Memory B cell (primary cell): ENCODE measurements around the gene FSTL3.

Source experiments
- ATAC-seq: fragments of 150-1000 bp; cut with Tn5 transposase; 2 replicates; pipeline ENCODE4 v1.10.0; 2021; ENCODE audit warnings: low read depth, mild to moderate bottlenecking, moderate library complexity
- DNase-seq, 2 donors: peaks; one replicate each; pipeline ENCODE4 v3.0.0; 2022; ENCODE audit warnings: low spot score in 2 of 2
- H3K27ac Mint-ChIP-seq: one replicate; pipeline ENCODE4 v1.8.0; 2022; ENCODE audit warnings: mild to moderate bottlenecking, moderate library complexity, mixed read lengths
- H3K27me3 Mint-ChIP-seq: one replicate; pipeline ENCODE4 v1.8.0; 2022; ENCODE audit warnings: mixed read lengths
- H3K36me3 Mint-ChIP-seq: one replicate; pipeline ENCODE4 v1.8.0; 2022; ENCODE audit warnings: mild to moderate bottlenecking, mixed read lengths
- H3K4me1 Mint-ChIP-seq: one replicate; pipeline ENCODE4 v1.8.0; 2022; ENCODE audit warnings: mixed read lengths
- H3K4me3 Mint-ChIP-seq: one replicate; pipeline ENCODE4 v1.8.0; 2022; ENCODE audit warnings: mild to moderate bottlenecking, moderate library complexity, mixed read lengths
- H3K9me3 Mint-ChIP-seq: one replicate; pipeline ENCODE4 v1.8.0; 2022; ENCODE audit warnings: mixed read lengths

The FSTL3 gene

GRCh38 chr19:679418-680286 lies 3.5 kb downstream of the FSTL3 start:
- Mint-ChIP-seq H3K27me3 (peaks cover 5% of the 10 kb centered on the region), H3K27ac (no peak overlapping the region), H3K4me3 (peak overlapping the region; percentile 66), H3K9me3 (no peaks in the 10 kb centered on the region), H3K36me3 (no peaks in the 10 kb centered on the region), H3K4me1 (peaks cover 8% of the 10 kb centered on the region)
- no peak for DNase-seq
- no peak for ATAC-seq

DNA sequence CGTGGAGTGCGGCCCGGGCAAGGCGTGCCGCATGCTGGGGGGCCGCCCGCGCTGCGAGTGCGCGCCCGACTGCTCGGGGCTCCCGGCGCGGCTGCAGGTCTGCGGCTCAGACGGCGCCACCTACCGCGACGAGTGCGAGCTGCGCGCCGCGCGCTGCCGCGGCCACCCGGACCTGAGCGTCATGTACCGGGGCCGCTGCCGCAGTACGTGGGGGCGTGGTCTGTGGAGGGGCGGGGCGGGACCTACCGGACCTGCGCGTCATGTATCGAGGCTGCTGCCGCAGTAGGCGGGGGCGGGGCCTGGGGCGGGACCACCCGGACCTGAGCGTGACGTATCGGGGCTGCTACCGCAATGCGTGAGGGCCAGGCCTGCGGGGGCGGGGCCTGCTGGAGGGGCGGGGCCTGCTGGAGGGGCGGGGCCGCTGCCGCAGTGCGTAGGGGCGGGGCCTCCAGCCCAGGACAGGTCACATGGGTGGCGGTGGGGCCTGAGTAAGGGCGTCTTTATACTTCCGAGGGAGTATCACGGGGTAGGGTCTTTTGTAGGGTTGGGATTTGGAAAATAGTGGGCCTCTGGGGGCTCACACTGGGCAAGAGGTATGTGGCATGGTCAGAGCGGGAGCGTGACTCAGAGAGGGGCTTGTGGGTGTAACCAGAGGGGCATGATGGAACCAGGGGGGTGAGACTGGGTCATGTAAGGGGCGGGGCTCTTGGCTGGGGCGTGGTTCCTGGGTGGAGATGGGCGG lies 4.3 kb downstream of the FSTL3 start:
- no peaks in the 10 kb centered on the region for H3K36me3 Mint-ChIP-seq
- peaks cover 5% of the 10 kb centered on the region for H3K4me1 Mint-ChIP-seq
- peak overlapping the region; percentile 91 for H3K4me3 Mint-ChIP-seq
- ATAC-seq, result peak; percentile 75
- peak overlapping the region; percentile 94 for H3K27ac Mint-ChIP-seq
- peak; percentile 94 to 96 for DNase-seq
- H3K9me3 Mint-ChIP-seq, result no peaks in the 10 kb centered on the region
- peaks cover 3% of the 10 kb centered on the region for H3K27me3 Mint-ChIP-seq

GRCh38 chr19:681029-682019 lies 5.1 kb downstream of the FSTL3 start:
- DNase-seq, result no peak
- H3K27ac Mint-ChIP-seq, result peak overlapping the region; percentile 94
- H3K9me3 Mint-ChIP-seq, result peaks cover 2% of the 10 kb centered on the region
- ATAC-seq, result peak; percentile 2
- H3K36me3 Mint-ChIP-seq, result no peaks in the 10 kb centered on the region
- peaks cover 2% of the 10 kb centered on the region for H3K27me3 Mint-ChIP-seq
- H3K4me1 Mint-ChIP-seq, result peaks cover 5% of the 10 kb centered on the region
- peak overlapping the region; percentile 91 for H3K4me3 Mint-ChIP-seq

DNA sequence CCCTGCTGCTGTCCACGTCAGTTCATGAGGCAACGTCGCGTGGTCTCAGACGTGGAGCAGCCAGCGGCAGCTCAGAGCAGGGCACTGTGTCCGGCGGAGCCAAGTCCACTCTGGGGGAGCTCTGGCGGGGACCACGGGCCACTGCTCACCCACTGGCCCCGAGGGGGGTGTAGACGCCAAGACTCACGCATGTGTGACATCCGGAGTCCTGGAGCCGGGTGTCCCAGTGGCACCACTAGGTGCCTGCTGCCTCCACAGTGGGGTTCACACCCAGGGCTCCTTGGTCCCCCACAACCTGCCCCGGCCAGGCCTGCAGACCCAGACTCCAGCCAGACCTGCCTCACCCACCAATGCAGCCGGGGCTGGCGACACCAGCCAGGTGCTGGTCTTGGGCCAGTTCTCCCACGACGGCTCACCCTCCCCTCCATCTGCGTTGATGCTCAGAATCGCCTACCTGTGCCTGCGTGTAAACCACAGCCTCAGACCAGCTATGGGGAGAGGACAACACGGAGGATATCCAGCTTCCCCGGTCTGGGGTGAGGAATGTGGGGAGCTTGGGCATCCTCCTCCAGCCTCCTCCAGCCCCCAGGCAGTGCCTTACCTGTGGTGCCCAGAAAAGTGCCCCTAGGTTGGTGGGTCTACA lies 6.6 kb downstream of the FSTL3 start:
- Mint-ChIP-seq H3K4me1 (peaks cover 5% of the 10 kb centered on the region), H3K9me3 (peaks cover 2% of the 10 kb centered on the region), H3K27ac (no peak overlapping the region), H3K4me3 (no peak overlapping the region), H3K36me3 (no peaks in the 10 kb centered on the region), H3K27me3 (peaks cover under 1% of the 10 kb centered on the region)
- DNase-seq (no peak), ATAC-seq (no peak)

DNA sequence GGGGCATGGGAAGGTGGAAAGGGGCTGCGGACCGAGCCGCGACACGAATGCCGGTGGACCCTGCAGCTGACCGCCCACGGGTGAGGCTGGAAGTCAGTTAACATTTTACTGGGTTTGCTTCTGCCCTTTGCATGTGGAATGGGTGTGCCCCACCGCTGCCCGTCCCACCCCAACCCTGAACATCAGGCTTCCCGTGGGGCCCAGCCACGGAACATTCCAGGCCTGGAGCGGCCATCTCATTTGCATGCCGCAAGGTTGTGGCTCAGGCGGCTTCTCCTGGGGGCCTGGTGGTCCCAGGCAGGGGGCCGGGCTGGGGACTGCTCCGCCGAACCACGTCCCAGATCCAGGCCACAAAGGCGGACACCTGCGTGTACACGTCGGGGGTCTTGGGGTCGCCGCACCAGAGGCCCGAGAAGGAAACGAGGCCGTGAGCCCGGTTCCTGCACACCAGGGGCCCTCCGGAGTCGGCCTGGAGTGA lies 9.3 kb downstream of the FSTL3 start:
- ATAC-seq (no peak), DNase-seq (no peak)
- no peak overlapping the region for H3K27ac Mint-ChIP-seq
- H3K4me1 Mint-ChIP-seq, result peaks cover 5% of the 10 kb centered on the region
- H3K9me3 Mint-ChIP-seq, result peaks cover 2% of the 10 kb centered on the region
- no peaks in the 10 kb centered on the region for H3K36me3 Mint-ChIP-seq
- H3K4me3 Mint-ChIP-seq, result no peak overlapping the region
- peaks cover 6% of the 10 kb centered on the region for H3K27me3 Mint-ChIP-seq

DNA sequence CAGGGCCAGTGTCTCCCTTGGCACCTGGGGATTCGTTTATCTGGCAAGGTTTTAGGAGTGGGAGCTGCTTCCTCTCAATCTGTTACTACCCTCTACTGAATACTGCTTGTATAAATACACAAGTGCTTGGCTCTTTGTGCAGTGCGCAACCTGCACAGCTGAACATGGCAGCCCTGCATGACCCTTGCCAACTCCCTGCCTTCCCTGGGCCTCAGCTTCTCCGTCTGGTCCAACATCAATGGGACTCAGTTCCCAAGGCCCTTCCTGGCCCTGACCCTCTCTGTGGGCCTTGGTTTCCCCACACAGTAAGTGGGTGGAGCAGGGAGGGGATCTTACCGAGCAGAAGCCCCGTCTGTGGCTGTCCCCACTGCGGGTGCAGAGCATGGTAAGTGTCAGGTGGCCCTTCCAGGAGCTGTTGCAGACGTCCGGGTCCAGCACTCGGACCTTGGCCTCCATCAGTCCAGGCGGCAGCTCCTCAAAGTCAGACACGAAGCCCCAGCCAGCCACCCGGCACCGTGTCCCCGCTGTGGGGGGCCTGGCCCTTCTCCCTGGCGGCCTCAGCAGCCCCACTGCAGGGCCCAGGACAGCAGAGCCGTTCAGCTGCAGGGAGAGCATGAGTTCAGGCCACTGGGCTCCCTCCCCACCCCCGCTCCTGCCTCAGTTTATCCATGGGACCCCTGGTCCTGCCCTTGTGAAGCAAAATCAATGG lies 10.6 kb downstream of the FSTL3 start:
- DNase-seq (no peak), ATAC-seq (no peak)
- Mint-ChIP-seq H3K9me3 (peaks cover 2% of the 10 kb centered on the region), H3K4me1 (no peaks in the 10 kb centered on the region), H3K36me3 (no peaks in the 10 kb centered on the region), H3K27me3 (peaks cover 6% of the 10 kb centered on the region), H3K27ac (no peak overlapping the region), H3K4me3 (no peak overlapping the region)

DNA sequence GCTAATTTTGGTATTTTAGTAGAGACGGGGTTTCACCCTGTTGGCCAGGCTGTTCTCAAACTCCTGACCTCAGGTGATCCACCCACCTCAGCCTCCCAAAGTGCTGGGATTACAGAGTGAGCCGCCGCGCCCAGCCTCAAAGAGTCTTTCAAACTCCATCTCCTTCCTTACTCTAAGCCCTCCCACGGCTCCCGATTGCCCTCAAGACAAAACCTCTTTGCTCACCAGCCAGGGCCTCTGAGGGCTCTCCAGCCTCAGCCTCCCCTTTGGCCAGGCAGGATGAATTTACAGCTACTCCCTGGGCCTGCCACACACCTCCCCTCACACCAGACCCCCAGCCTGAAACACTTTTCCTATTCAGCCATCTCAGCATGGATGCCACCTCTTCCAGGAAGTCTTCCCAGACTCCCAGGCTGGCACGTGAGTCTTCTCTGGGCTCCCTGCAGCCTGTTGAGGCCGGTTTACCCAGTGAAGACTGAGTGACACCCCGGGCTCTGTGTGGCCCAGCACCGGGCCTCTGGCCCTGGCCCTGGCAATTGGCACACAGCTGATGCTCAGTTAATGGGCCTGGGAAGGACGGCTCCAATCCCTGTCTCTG lies 11.5 kb downstream of the FSTL3 start:
- ATAC-seq (no peak), DNase-seq (no peak)
- H3K36me3 Mint-ChIP-seq, result no peaks in the 10 kb centered on the region
- H3K9me3 Mint-ChIP-seq, result peaks cover 2% of the 10 kb centered on the region
- no peaks in the 10 kb centered on the region for H3K4me1 Mint-ChIP-seq
- no peak overlapping the region for H3K27ac Mint-ChIP-seq
- H3K4me3 Mint-ChIP-seq, result no peak overlapping the region
- peaks cover 6% of the 10 kb centered on the region for H3K27me3 Mint-ChIP-seq

GRCh38 chr19:688214-688613 lies 12.0 kb downstream of the FSTL3 start:
- Mint-ChIP-seq H3K27me3 (peaks cover 6% of the 10 kb centered on the region), H3K9me3 (peaks cover 2% of the 10 kb centered on the region), H3K36me3 (no peaks in the 10 kb centered on the region), H3K27ac (no peak overlapping the region), H3K4me1 (no peaks in the 10 kb centered on the region), H3K4me3 (no peak overlapping the region)
- ATAC-seq, result no peak
- no peak for DNase-seq

- H3K4me1 Mint-ChIP-seq, result no peaks in the 10 kb centered on the region
- peaks cover 2% of the 10 kb centered on the region for H3K9me3 Mint-ChIP-seq
- DNase-seq (no peak), ATAC-seq (no peak)
- no peaks in the 10 kb centered on the region for H3K36me3 Mint-ChIP-seq
- peaks cover 6% of the 10 kb centered on the region for H3K27me3 Mint-ChIP-seq
- no peak overlapping the region for H3K4me3 Mint-ChIP-seq
- H3K27ac Mint-ChIP-seq, result no peak overlapping the region
These were observed 12.8 kb downstream of the FSTL3 start for GRCh38 chr19:688992-689391.

GRCh38 chr19:690203-690602 lies 14.0 kb downstream of the FSTL3 start:
- peaks cover 2% of the 10 kb centered on the region for H3K9me3 Mint-ChIP-seq
- H3K27me3 Mint-ChIP-seq, result peaks cover 11% of the 10 kb centered on the region
- ATAC-seq, result no peak
- no peaks in the 10 kb centered on the region for H3K4me1 Mint-ChIP-seq
- H3K27ac Mint-ChIP-seq, result no peak overlapping the region
- no peaks in the 10 kb centered on the region for H3K36me3 Mint-ChIP-seq
- no peak overlapping the region for H3K4me3 Mint-ChIP-seq
- DNase-seq, result no peak

DNA sequence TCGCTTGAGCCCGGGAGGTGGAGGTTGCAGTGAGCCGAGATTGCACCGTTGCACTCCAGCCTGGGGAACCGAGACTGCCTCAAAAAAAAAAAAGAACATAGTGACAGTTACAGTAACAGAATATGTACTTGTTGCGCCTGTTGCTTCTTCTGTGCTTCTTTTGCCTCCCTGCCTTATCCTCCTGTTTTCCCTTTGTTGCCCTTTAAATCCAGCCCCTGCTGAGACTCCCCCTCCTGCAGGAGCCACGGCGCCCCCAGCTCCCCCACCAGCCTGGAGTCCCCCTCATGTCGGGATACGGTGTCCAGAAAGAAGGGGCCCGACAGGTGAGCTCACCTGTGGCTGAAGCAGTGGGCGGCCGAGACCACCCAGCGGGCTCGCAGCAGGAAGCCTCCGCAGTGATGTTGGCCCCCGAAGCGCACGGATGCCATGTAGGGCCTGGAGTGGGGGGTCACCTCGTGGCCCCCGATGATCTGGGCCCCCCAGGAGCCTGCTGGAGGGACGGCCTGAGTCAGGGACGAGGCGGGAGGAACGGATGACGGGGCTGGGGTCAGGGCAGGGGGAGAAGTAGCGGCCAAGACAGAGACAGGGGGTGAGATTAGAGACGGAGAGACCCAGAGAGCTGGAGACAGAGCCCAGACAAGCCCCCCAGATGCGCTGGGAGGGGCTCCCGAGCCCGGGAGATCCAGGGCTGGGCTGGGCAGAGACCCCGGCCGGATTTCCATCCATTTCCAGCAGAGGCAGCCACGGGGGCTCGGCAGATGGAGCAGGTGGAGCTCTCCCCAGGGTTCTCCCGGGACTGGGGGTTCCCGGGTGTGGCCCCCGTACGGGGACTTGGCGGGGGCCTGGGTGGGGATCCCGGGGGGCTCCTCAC lies 18.5 kb downstream of the FSTL3 start:
- H3K27ac Mint-ChIP-seq, result no peak overlapping the region
- ATAC-seq (no peak), DNase-seq (no peak)
- H3K36me3 Mint-ChIP-seq, result no peaks in the 10 kb centered on the region
- H3K27me3 Mint-ChIP-seq, result peaks cover 8% of the 10 kb centered on the region
- H3K4me3 Mint-ChIP-seq, result no peak overlapping the region
- H3K9me3 Mint-ChIP-seq, result no peaks in the 10 kb centered on the region
- no peaks in the 10 kb centered on the region for H3K4me1 Mint-ChIP-seq
